HG02588 (cell line): Measurements from ENCODE around the gene PLEKHM3.
A peak's percentile ranks its signal among the peaks of the same experiment; 100 is the strongest.

Experiments used
- ATAC-seq: cut with Tn5 transposase; IDR thresholded peaks from one replicate; pipeline ENCODE4 v1.9.1; 2021; ENCODE audit warnings: mild to moderate bottlenecking, moderate library complexity; ENCODE audit not compliant: unreplicated experiment

Gene PLEKHM3

DNA sequence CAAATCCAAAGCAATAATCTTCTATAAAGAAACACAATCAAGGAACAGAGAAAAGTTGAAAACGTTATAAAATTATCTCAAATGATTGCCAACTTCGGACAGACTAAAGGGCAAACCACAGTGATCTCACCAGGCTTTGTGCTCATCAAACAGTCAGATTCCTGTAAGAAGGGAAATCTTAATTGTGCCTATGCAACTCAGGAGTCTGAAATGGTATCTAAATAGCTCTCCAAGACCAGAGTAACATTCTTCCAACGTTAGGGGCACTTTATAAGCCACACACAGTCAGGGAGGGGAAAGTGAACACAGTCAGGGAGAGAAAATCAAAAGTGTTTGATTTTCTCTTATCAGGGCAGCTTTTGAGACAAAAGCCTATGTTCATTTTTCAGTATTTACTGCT lies 29.4 kb downstream of the PLEKHM3 start:
- no peak for ATAC-seq

DNA sequence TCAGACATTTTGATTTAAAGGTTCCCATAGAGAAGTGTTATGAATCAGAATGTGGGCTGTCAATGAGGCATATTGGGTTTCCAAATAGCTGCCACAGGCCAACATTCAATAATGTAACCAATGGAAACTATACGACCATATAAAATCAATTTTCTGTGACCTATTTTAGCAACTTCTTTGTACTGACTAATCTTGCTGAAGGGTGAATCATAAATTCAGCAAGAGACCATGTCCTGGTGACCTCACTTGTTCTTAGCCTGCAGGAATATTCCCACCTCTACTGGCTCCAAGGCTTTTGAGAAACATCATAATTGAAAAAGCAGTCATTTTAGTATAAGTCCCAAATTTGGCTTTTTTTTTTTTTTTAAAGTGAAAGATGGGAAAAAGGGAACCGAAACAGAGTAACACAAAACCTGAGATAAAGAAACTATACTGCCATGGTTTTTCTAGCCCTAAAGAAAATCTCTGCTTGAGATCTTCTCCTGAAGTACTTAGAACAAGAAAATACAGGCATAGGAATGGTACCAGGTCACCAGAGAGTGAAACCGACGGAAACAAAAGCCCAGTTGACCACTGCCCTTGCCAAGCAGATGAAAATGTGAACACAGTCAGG lies 32.1 kb downstream of the PLEKHM3 start:
- peak; percentile 57 for ATAC-seq

- ATAC-seq, result no peak
Observed at GRCh38 chr2:207991944-207992343, 33.4 kb downstream of the PLEKHM3 start.

GRCh38 chr2:207990784-207991183 lies 34.5 kb downstream of the PLEKHM3 start:
- ATAC-seq, result no peak

DNA sequence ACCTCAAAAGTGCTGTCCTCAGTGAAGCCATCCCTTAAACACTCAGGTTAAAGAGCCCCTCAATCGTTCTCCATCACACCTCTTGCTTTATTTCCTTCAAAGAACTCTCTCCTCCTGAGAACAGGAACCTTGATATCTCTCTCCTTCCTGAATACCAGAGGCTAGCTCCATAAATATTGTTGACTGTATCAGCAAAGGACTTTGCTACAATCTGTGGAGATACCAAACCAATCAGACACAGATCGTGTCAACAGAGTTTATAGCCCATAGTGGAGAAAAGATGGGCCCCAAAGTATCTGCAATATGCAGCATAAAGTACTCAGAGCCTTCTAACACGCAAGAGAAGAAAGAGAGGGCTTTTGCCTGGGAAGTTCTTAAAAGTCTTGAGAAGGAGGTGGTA lies 36.4 kb downstream of the PLEKHM3 start:
- no peak for ATAC-seq

GRCh38 chr2:207987025-207987716 lies 38.2 kb downstream of the PLEKHM3 start:
- ATAC-seq, result no peak

DNA sequence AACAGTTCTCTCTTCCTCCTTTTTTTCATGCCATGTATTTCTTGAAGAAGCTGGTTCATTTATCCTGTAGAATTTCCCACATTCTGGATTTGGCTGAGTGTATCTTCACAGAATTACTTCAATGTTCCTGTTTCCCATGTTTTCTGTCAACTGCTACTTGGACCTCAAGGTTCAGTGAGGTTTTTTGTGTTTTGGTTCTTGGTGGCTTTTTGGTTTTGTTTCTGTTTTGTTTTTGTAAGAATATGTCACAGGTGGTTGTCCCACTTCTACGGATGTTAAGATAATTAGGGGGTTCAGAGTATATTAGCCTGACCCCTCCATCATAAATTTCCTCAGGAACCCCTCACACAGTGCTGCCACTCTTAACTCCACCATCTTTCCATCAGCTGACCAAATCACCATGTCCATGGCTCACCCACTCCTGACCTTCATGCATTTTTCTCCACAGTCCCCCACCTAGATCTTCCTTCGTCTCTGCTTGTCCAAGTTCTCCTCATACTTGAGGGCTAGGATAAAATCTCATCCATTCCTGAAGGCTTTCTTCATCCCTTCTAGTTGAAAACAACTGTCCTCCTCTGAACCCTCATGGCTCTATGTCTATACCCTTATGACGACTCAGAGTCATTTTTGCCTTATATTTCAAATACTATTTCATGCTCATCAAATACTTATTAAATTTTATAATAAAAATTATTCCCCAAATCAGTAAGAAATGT lies 40.4 kb downstream of the PLEKHM3 start:
- no peak for ATAC-seq

DNA sequence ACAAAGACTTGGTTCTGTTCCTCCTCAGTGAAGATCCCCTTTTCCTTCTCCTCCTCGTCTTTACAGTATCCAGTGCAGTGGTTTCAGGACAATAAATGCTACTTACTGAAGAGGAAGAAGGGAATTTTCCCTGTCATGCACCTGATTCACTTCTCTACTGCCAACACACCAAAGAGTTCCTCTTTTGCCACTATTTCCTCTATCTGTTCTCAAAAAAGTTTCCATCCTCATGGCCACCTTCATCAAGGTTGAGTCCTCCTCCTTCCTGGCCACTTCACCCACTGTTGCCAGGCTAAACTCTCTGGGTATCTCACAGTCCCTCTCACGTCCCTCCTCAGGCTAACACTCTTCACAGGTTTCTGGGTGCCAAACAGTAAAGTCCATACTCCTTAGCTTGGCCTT lies 41.7 kb downstream of the PLEKHM3 start:
- ATAC-seq, result peak; percentile 79

DNA sequence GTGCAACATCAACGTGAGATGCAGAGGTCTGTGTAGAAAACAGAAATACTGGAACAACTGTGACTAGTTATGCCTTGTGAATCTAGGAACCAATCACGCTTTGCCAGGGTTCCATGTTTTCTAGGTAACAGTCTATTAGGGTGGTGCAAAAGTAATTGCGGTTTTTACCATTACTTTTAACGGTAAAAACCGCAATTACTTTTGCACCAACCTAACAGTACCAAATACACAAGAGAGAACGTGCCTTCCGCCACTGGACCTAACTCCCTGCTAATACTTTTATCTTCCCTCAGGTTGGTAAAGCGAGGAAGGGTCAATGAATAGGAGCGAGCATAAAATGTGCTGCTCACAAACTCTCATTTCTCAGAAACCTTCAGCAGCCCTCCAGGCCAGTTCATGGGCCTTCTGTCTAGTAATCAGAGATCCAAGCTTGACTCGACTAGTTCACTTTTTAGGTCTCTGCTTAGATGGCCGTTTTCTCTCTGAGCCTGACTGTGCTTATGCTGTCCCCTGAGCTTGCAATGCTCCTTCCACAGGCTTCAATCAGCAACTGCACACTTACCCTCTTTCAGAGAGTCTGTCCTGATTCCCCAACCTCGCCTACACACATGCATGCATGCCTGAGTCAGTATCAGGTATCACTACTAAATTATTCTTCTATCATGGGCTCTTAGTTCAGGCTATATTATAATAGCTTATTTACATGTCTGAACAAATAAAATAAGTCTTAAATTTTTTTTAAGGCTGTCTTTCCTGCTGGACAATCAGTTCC lies 47.0 kb downstream of the PLEKHM3 start:
- ATAC-seq, result no peak

DNA sequence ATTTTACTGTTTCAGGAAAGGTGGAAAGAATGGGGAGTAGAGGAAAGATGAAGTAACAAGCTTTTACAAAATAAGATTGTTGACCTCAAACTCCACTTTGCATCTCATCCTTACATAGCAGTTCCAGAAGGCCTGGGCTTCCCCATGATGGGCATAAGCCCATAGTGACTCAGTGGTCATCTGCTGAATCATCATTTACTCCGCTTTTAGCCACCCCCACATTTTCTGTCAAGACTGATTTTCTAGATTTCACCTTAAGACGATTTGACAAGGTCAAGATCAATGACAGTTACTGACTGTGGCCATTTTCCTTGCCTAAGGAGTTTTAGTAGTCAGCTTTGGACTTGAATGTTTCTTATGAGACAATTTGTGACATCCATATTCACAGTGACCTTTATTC lies 49.4 kb downstream of the PLEKHM3 start:
- ATAC-seq, result no peak

GRCh38 chr2:207974216-207974605 lies 51.1 kb downstream of the PLEKHM3 start:
- no peak for ATAC-seq

- no peak for ATAC-seq
Observed at GRCh38 chr2:207970826-207971180, 54.5 kb downstream of the PLEKHM3 start.

- ATAC-seq, result no peak
Observed at GRCh38 chr2:207970147-207970825, 55.0 kb downstream of the PLEKHM3 start.

- ATAC-seq, result no peak
Observed at GRCh38 chr2:207969249-207969648, 56.1 kb downstream of the PLEKHM3 start.

- ATAC-seq, result no peak
Observed at GRCh38 chr2:207967121-207967520, 58.2 kb downstream of the PLEKHM3 start.

DNA sequence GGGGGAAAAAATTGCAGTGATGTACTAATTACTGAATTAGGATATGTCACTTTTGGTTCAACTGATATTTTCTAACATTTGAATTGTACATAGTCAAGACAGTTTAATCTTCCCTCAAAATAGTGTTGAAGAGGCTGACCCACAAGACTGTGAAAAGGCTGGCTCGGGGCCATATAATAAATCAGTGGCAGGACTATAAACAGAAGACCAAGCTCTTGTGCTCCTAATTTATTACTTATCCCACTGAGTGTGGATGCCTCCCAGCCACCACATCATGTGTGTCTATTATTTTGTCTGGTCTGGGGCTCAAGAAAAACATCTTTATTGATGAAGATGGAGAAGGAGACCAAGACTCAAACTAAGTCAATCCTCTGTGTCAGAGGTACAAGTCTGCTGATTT lies 64.4 kb downstream of the PLEKHM3 start:
- no peak for ATAC-seq

GRCh38 chr2:207960090-207960489 lies 65.2 kb downstream of the PLEKHM3 start:
- no peak for ATAC-seq

DNA sequence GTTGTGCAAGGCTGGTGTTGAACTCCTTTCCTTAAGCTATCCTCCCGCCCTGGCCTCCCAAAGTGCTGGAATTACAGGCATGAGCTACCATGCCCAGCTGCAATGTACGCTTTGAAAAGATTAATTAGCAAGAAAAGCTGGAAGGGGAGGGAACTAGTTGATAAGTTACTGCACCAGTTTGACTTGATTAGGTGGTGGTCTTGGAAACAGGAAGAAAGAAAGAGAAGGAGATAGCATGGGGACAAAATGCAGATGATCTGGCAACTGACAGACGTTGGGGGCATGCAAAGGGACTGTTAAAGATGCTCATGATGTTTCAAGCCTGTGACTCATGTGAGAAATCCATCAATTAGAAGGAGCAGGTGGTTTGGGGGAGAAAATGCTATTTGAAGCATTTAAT lies 68.6 kb downstream of the PLEKHM3 start:
- ATAC-seq, result no peak

GRCh38 chr2:207955456-207955855 lies 69.9 kb downstream of the PLEKHM3 start:
- no peak for ATAC-seq

DNA sequence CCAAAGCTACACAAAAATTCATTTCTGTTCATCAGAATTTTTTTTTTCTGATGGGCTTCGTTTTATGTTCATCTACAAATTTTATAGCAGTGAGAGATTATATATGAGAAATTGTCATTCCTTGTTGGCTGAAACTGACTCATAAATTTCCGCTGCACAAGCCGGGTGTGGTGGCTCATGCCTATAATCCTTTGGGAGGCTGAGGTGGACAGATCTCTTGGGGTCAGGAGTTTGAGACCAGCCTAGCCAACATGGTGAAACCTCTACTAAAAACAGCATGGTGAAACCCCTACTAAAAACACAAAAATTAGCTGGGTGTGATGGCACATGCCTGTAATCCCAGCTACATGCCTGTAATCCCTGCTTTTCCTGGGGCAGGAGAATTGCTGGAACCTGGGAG lies 72.0 kb downstream of the PLEKHM3 start:
- ATAC-seq, result no peak
